GM21526 (cell line): ENCODE data around the gene C5orf15.
A peak's percentile ranks its signal among the peaks of the same experiment; 100 is the strongest.
"Not testable (repeated sequence)": the region's sequence is repeated elsewhere in the genome, so short reads cannot be mapped to it uniquely, and the experiment has no call there.

Experiments used
- ATAC-seq: cut with Tn5 transposase; IDR thresholded peaks from one replicate; pipeline ENCODE4 v1.9.1; 2021; ENCODE audit warnings: moderate library complexity; ENCODE audit not compliant: unreplicated experiment, low FRiP score

The C5orf15 gene

DNA sequence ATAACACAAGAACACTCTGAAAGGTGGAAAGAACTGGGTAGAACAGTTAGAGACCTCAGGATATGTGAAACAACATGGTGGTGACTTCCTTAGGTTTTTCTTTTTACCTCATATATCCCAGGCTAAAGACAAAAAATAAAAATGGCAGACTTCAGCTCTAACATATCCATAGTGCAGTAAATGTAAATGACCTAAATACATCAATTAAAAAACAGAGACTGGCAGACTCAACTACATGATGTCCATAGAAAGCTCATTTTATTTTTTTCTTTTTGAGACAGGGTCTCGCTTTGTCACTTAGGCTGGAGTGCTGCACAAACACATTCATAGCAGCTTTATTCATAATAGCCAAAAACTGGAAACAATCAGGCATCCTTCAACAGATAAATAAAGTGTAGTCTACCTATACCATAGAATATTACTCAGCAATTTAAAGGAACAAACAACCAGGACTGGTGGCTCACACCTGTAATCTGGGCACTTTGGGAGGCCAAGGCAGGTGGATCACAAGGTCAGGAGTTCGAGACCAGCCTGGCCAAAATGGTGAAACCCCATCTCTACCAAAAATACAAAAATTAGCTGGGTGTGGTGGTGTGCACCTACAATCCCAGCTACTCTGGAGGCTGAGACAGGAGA lies 4.8 kb downstream of the C5orf15 start:
- ATAC-seq: no peak

DNA sequence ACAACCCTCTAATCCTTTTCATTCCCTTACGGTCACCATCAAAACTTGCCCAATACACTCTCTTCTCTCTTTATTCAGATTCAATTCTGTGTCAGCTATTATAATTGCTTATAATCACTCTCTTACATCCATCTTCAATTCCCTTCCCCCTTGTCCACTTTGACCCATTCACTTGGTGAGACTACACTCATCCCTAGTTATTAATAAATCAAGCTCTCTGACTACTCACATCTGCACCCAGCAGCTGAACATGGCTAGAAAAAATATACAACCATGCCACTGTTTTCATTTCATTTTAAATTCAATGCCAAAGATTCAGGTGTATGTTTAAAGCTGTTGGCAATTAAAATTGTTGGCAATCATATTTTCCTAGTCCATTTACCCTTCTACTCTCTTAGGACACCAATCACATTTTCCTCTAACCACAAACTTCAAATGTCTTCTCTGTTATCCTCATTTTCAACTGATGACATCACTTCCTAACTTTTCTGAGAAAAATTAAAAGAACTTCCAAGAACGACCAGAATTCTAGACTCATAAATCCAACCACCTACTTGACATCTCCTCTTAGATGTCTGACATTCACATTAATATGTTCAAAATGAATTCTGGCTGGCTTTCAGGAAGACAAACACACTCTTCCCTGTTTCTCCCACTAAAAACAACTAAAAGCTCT lies 5.5 kb downstream of the C5orf15 start:
- no peak for ATAC-seq

DNA sequence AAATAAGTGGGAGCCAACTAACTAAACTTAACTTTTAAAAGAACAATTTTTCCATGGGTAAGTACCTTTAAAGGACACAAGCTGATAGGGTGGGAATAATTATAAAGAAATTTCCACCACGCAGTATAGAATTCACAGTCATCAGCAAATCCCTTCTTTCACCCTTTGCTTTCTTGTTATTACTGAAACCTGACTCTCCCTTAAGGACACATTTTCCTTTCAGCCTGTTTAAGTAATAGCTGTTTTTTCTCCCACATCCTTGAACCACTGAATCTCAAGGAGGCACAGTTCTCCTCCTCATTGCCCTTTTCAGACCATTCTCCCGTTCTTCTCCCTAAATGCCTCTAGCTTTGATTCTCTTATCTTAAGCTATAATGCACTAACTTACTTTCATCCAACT lies 6.3 kb downstream of the C5orf15 start:
- no peak for ATAC-seq

- ATAC-seq: no peak
These were observed 8.8 kb downstream of the C5orf15 start for GRCh38 chr5:133959643-133960042.

- peak; percentile 63 for ATAC-seq
These were observed 10.8 kb downstream of the C5orf15 start for GRCh38 chr5:133957591-133957990.

DNA sequence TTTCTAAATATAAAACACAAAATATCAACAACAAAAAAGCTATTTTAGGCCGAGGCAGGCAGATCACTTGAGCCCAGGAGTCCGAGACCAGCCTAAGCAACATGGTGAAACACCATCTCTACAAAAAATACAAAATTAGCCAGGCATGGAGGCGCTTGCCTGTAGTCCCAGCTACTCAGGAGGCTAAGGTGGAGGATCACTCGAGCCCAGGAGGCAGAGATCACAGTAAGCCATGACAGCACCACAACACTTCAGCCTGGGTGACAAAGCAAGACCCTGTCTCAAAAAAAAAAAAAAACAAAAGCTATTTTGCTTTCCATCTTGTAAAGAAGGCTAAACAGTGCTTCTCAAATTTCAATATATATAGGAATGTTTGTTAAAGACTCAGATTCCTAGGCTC lies 11.3 kb downstream of the C5orf15 start:
- ATAC-seq: peak; percentile 18

DNA sequence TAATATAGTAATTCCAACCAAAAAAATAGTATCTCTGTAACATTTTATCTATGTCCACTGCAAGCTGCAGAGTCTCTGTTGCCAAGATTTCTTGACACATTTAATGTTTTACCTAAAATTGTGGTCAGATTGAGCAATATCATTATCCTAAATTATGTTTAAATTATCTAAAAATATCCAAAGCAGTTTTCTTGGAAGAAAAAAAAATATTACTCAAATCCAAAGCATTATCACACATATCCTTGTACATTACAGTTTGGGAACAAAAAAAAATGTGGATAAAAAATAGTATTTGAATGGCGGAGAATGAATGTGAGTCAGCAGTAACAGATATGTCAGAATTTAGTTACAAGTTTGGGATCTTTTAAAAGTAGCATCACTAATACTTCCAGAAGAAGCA lies 12.2 kb downstream of the C5orf15 start:
- ATAC-seq: not testable (repeated sequence)

GRCh38 chr5:133953568-133954145 lies 14.8 kb downstream of the C5orf15 start:
- no peak for ATAC-seq

GRCh38 chr5:133952729-133953567 lies 15.5 kb downstream of the C5orf15 start:
- no peak for ATAC-seq

DNA sequence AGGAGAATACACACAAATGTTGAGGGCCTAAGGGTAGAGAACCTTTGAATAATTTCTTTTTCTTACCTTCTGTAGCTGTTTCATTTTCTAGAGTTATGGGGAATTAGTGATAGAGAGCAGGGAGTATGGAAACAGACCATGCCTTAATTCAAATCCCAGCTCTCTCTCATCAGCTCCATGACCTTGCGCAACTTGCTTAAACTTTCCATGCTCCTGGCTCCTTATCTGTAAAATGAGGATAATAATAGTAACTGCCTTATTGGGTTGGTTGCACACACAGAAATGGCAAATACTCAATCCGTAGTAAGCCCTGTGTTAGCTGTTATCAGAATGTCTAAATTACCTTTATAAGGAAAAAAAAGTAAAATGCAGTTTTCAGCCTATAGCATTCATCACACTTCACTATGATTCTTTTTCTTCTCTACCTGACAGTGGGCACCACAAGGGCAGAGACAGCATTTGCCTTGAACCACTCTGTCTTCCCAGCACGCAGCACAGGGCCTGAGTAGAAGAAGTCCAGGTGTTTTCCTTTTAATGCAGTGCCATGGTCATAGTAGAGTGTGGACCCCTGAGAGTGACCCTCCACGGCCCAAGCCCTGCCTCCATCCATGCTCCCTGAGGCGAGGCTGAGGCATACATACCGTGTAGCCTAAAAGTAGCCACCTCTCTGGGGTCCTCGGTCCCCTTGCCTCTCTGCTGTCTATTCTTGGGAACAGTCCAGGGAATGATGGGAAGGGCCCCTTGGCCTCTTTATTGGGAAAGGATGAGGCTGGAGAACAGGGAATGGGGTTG lies 17.4 kb downstream of the C5orf15 start:
- no peak for ATAC-seq

DNA sequence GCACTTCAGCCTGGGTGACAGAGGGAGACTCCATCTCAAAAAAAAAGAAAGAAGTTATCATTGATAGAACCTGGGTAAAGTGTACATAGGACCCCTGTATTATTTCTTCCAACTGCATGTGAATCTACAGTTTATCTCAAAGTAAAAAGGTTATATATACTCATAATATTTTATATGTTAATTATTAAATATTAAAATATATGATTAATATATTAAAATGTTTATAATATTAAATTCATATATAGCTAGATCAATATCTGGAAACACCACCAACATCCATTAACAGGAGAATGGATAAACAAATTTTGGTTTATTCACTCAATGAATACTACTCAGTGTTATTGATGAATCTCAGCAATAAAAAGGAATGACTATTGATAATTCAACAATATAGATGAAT lies 19.7 kb downstream of the C5orf15 start:
- no peak for ATAC-seq

- ATAC-seq: no peak
These were observed 21.0 kb downstream of the C5orf15 start for GRCh38 chr5:133947431-133947841.

DNA sequence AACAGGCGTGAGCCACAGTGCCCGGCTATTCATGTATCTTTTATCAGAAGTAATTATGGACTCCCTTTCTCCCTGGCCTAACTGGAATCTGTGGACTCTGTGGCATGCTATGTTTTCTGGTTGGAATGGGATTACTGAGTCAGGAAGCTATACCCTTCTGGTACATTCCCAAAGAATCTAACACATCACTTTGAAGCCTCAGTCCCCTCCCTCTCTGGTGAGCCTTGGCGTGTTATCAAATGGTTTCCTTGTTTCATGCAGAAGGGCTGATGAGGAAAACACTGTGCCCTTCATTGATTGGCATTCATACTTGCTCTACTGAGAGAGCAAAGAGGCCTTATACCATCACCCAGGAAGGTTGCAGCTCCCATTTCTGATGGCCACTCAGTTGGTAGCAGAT lies 22.9 kb downstream of the C5orf15 start:
- no peak for ATAC-seq

DNA sequence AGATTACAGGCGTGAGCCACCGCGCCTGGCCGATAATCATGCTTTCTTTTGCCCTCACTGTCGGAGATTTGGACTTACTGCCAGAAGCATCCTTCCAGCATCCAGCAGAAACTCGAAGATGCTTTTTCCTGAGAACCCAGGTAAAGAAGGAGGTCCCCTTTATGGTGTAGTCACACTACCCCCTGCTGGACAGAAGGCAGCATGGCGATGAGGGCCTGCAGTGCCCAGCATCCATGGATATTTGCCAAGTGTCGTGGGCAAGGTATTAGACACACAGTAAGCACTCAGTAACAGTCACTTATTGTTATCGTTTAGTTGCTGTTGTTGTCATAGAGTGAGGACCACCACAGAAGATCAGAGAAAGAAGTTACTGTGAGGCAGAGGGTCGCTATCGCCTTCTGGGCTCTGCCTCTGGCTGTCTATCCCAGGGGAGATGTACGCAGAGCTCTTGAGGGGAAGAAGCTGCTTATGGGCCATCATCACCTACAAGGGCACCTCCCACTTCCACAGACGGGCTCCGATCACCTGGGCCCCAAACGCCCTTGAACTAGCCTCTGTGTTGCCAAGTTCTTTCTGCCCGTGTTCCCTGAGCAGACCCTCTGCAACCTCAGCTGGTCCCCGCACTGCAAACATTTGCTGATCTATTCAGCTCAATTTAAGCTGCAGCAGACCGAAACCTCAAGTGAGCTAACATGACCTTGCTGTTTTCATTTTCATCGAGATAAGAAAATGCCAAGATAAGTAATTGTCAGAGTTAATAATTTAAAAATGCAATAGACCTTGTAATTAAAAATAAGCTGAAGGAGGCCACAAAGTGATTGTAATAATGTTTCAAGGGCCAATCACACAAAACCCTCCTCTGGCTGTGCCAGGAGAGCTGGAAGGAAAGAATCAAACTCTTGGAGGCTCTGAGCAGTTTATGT lies 23.9 kb downstream of the C5orf15 start:
- no peak for ATAC-seq

DNA sequence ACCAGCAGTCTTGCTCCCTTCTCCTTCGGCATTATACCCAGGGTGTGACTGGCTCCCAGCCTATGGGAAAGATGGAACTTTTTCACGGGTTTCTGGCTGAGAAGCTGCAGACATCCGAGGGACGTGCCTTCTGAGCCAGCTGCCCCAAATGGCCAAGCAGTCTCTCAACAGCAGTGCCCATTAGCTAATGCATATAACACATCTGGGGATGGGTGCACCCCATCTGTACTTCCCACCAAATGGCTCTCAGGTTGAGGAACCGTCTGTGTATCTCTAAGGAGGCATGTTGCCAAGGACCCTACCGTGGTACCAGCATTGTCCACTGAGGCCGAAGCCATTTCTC lies 25.0 kb downstream of the C5orf15 start:
- ATAC-seq: no peak

- ATAC-seq: no peak
These were observed 25.6 kb downstream of the C5orf15 start for GRCh38 chr5:133942614-133943474.

DNA sequence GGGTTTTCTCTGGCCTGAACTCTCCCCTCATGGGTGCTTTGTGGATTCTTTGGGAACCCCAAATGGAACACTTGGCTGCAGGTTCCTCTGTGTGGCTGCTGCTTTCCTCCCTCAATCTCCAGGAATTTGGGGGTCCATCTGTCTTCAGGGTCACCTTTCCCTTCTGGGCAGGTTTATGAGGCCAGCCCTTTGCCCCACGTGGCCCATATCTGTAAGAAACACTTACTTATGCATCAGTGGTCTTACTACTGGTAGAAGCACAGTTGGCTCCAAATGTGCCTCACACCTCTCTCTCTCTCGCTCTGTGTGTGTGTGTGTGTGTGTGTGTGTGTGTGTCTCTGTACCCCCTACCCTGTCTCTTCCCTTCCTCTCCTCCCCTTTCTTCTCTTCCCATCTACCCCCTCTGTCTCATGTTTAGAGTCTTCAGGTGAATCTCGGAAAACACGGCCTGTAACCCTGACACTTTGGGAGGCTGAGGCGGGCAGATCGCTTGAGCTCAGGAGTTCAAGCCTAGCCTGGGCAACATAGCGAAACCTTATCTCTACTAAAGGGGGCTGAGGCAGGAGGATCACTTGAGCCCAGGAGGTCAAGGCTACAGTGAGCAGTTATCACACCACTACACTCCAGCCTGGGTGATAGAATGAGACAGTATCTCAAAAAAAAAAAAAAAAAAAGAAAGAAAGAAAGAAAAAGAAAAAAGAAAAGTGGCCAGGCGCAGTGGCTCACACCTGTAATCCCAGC lies 26.8 kb downstream of the C5orf15 start:
- no peak for ATAC-seq

DNA sequence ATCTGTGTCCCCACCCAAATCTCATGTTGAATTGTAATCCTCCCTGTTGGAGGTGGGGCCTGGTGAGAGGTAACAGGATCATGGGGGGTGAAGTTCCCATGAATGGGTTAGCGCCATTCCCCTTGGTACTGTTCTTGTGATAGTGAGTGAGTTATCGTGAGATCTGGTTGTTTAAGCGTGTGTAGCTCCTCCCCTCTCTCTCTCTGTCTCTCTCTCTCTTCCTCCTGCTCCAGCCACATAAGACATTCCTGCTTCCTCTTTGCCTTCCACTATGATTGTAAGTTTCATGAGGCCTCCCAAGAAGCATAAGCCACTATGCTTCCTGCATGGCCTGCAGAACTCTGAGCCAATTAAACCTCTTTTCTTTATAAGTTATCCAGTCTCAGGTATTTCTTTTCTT lies 28.8 kb downstream of the C5orf15 start:
- no peak for ATAC-seq
